Measurements from ENCODE around the gene TMEM154.

GRCh38 chr4:152635851-152636250 is 43.9 kb downstream of the TMEM154 start:
- TF ChIP-seq EZH2 (IDR thresholded peaks at IDR 0.05; ENCODE audit: borderline replicate concordance) (no peak), CTCF (IDR thresholded peaks at IDR 0.05; ENCODE audit: poor library complexity) (no peak), EZH2phosphoT487 (IDR thresholded peaks at IDR 0.05; ENCODE audit: low read depth, severe bottlenecking, unreplicated experiment) (no peak)

All from hepatocyte (in vitro differentiated cells).